HEK293 (cell line): ENCODE results near the gene C2CD3.

Source experiments
- CTCF ChIA-PET: fragments of 350-600 bp; formaldehyde crosslinking; extraction: SDS; loops from one replicate; lab custom pipeline; 2021; ENCODE audit warnings: antibody characterized with exemption; lab: Yijun Ruan, JAX
- POLR2A ChIA-PET: fragments of 300-600 bp; formaldehyde crosslinking; extraction: SDS; loops from one replicate; lab custom pipeline; 2020; ENCODE audit warnings: antibody characterized with exemption, inconsistent platforms; lab: Yijun Ruan, JAX
- H3K27ac ChIP-seq: fragments of 200-500 bp; sonication (Bioruptor generic); 2 replicates; pipeline ENCODE4 v1.5.1; 2014; ENCODE audit warnings: low read depth, low read length, control low read depth, inconsistent platforms; ENCODE audit errors: extremely low read depth
- H3K36me3 ChIP-seq, 2 experiments: fragments of 200-500 bp in 1 of 2; sonication (Bioruptor generic) in 1 of 2; 1 replicate in 1 of 2; 2 replicates in 1 of 2; pipeline ENCODE4 v1.5.1; 2014 to 2017; ENCODE audit warnings: inconsistent platforms in 2 of 2, low read length in 2 of 2; ENCODE audit not compliant: control insufficient read depth in 2 of 2, insufficient read depth in 1 of 2
- H3K4me1 ChIP-seq: fragments of 200-500 bp; sonication (Bioruptor generic); 2 replicates; pipeline ENCODE4 v1.5.1; 2014; ENCODE audit warnings: mild to moderate bottlenecking, low read length, inconsistent platforms; ENCODE audit not compliant: control insufficient read depth, insufficient read depth
- H3K4me3 ChIP-seq: 2 replicates; pipeline ENCODE4 v1.5.1; 2011; ENCODE audit warnings: low read depth, mild to moderate bottlenecking, control low read depth, low read length, moderate library complexity
- H3K9me3 ChIP-seq: fragments of 200-500 bp; sonication (Bioruptor generic); 2 replicates; pipeline ENCODE4 v1.5.1; 2014; ENCODE audit warnings: low read depth, low read length, inconsistent platforms; ENCODE audit not compliant: control insufficient read depth, insufficient read depth
- BCL11A ChIP-seq: fragments of 450-650 bp; formaldehyde crosslinking; IDR thresholded peaks from 2 replicates; pipeline ENCODE4 v1.5.1; 2016; ENCODE audit warnings: low read depth, missing biosample characterization, missing genetic modification characterization
- FEZF1 ChIP-seq: fragments of 450-650 bp; formaldehyde crosslinking; IDR thresholded peaks from 2 replicates; pipeline ENCODE4 v1.5.1; 2016; ENCODE audit warnings: missing biosample characterization, missing genetic modification characterization
- GLI4 ChIP-seq: fragments of 450-650 bp; formaldehyde crosslinking; IDR thresholded peaks from 2 replicates; pipeline ENCODE4 v1.5.1; 2016; ENCODE audit warnings: missing biosample characterization, missing genetic modification characterization
- HOXD13 ChIP-seq: sonication (generic); formaldehyde crosslinking; IDR thresholded peaks from 2 replicates; pipeline ENCODE4 v1.8.0; 2022; ENCODE audit warnings: missing genetic modification reagents, borderline replicate concordance
- KLF1 ChIP-seq: fragments of 450-650 bp; formaldehyde crosslinking; IDR thresholded peaks from 2 replicates; pipeline ENCODE4 v1.5.1; 2016; ENCODE audit warnings: missing biosample characterization, missing genetic modification characterization
- OVOL3 ChIP-seq: fragments of 450-650 bp; formaldehyde crosslinking; IDR thresholded peaks from 2 replicates; pipeline ENCODE4 v1.5.1; 2016; ENCODE audit warnings: missing biosample characterization, missing genetic modification characterization
- SCRT2 ChIP-seq: fragments of 450-650 bp; formaldehyde crosslinking; IDR thresholded peaks from 2 replicates; pipeline ENCODE4 v1.5.1; 2016; ENCODE audit warnings: missing biosample characterization, missing genetic modification characterization
- ZBTB1 ChIP-seq: fragments of 450-650 bp; formaldehyde crosslinking; IDR thresholded peaks from 2 replicates; pipeline ENCODE4 v1.5.1; 2016; ENCODE audit warnings: missing biosample characterization, missing genetic modification characterization
- ZBTB7A ChIP-seq: fragments of 450-650 bp; formaldehyde crosslinking; IDR thresholded peaks from 2 replicates; pipeline ENCODE4 v1.5.1; 2016; ENCODE audit warnings: low read depth, missing biosample characterization, missing genetic modification characterization
- ZNF121 ChIP-seq: fragments of 450-650 bp; formaldehyde crosslinking; IDR thresholded peaks from 2 replicates; pipeline ENCODE4 v1.5.1; 2016; ENCODE audit warnings: missing biosample characterization, missing genetic modification characterization
- ZNF133 ChIP-seq: fragments of 450-650 bp; formaldehyde crosslinking; IDR thresholded peaks from 2 replicates; pipeline ENCODE4 v1.5.1; 2016; ENCODE audit warnings: missing biosample characterization, missing genetic modification characterization
- ZNF155 ChIP-seq: fragments of 450-650 bp; formaldehyde crosslinking; IDR thresholded peaks from 2 replicates; pipeline ENCODE4 v1.5.1; 2016; ENCODE audit warnings: missing biosample characterization, missing genetic modification characterization
- ZNF404 ChIP-seq: fragments of 450-650 bp; formaldehyde crosslinking; IDR thresholded peaks from 2 replicates; pipeline ENCODE4 v1.5.1; 2017; ENCODE audit warnings: missing biosample characterization, missing genetic modification characterization
- ZNF433 ChIP-seq: fragments of 450-650 bp; formaldehyde crosslinking; IDR thresholded peaks from 2 replicates; pipeline ENCODE4 v1.5.1; 2016; ENCODE audit warnings: missing biosample characterization, missing genetic modification characterization, low read depth
- ZNF654 ChIP-seq: fragments of 450-650 bp; formaldehyde crosslinking; IDR thresholded peaks from 2 replicates; pipeline ENCODE4 v1.5.1; 2016; ENCODE audit warnings: low read depth, missing biosample characterization, missing genetic modification characterization
- ZNF660 ChIP-seq: fragments of 450-650 bp; IDR thresholded peaks from 2 replicates; pipeline ENCODE4 v1.5.1; 2018; ENCODE audit warnings: missing biosample characterization, mild to moderate bottlenecking, missing genetic modification characterization
- ZNF747 ChIP-seq: fragments of 450-650 bp; formaldehyde crosslinking; IDR thresholded peaks from 2 replicates; pipeline ENCODE4 v1.5.1; 2016; ENCODE audit warnings: missing biosample characterization, missing genetic modification characterization
- ZNF792 ChIP-seq: fragments of 450-650 bp; formaldehyde crosslinking; IDR thresholded peaks from 2 replicates; pipeline ENCODE4 v1.5.1; 2016; ENCODE audit warnings: missing biosample characterization, missing genetic modification characterization
- ZNF830 ChIP-seq: fragments of 450-650 bp; IDR thresholded peaks from 2 replicates; pipeline ENCODE4 v1.5.0; 2018; ENCODE audit warnings: missing biosample characterization, missing genetic modification characterization, low read depth, mild to moderate bottlenecking, moderate library complexity
- ZXDB ChIP-seq: fragments of 450-650 bp; formaldehyde crosslinking; IDR thresholded peaks from 2 replicates; pipeline ENCODE4 v1.5.1; 2016; ENCODE audit warnings: missing biosample characterization, missing genetic modification characterization
- TF ChIP-seq, protein P1 (sequence below): fragments of 450-650 bp; formaldehyde crosslinking; conservative IDR thresholded peaks from 2 replicates; pipeline ENCODE4 v1.5.1; 2016; ENCODE audit warnings: low read depth, missing biosample characterization, missing genetic modification characterization
- TF ChIP-seq, protein P2 (sequence below): fragments of 450-650 bp; formaldehyde crosslinking; IDR thresholded peaks from 2 replicates; pipeline ENCODE4 v1.5.1; 2017; ENCODE audit warnings: missing biosample characterization, missing genetic modification characterization
- TF ChIP-seq, protein P3 (sequence below): fragments of 450-650 bp; formaldehyde crosslinking; IDR thresholded peaks from 2 replicates; pipeline ENCODE4 v1.5.1; 2017; ENCODE audit warnings: missing biosample characterization, missing genetic modification characterization

C2CD3 gene

DNA sequence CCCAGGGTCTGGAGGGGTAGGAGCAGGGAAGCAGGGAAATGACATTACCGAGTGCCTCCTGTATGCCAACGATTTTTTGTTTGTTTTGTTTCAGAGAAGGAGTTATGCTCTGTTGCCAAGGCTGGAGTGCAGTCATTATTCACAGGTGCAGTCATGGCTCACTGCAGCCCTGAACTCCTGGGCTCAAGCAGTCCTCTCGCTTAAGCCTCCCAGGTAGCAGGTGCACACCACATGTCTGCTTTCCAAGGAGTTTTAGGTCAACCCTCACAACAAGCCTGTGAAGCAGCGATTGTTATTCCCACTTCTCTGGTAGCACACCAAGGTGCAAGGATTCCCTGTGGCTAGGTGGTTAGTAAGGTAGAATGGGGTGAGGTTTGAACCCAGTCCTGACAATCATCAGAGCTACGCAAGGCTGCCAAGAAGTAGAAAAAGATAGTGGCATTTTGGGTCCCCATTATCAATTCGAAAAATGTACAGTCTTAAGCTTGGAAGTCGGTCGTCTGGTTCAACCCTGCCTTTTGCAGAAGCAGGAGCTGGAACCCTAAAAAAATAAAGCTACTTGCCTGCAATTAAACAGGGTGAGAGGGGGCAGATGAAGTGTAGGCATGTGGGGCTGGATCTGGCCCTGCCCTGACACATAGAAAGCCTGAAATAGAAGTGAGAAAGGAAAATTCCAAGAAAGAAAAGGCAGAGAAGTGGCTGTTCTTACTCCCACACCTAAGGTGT, 171.1 kb downstream of the C2CD3 start:
- Histone ChIP-seq H3K4me3 (no peak overlapping the region), H3K36me3 (peaks cover 0 to 9% of the 10 kb centered on the region in 2 experiments; a peak in 1 of 3 replicates), H3K4me1 (no peaks in the 10 kb centered on the region), H3K9me3 (no peaks in the 10 kb centered on the region), H3K27ac (no peak overlapping the region)
- ChIA-PET POLR2A (no interaction called here), CTCF (interaction anchor here (0.6 kb wide), 1 partner anchor 11 kb away, joined by 3 read pairs; no protein-coding TSS in a partner anchor)
- TF ChIP-seq KLF1 (no peak), OVOL3 (tag by site-specific recombination) (no peak), ZNF660 (no peak), GLI4 (tag by site-specific recombination) (no peak), ZNF155 (no peak), HOXD13 (CRISPR knock-in tag) (no peak), ZNF121 (tag by site-specific recombination) (no peak)

DNA sequence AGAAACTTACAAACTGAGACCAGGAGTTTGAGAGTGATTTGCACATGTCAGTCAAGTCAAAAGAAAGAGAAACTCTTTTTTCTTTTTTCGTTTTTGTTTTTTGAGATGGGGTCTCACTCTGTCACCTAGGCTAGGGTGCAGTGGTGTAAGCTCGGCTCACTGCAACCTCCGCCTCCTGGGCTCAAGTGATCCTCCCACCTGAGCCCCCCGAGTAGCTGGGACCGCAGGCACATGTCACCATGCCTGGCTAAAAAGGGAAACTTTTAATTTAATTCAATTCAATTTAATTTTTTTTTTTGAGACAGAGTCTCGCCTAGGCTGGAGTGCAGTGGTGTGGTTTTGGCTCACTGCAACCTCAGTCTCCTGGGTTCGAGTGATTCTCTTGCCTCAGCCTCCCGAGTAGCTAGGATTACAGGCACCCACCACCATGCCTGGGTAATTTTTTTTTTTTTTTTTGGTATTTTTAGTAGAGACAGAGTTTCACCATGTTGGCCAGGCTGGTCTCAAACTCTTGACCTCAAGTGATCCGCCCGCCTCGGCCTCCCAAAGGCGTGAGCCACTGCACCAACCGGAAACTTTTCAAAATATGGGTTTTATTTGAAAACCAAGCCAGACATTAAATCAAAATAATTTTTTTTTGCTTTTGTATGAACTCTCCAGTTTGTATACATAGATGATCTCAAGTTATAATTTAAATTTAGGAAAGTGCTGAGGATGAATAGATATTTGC, 171.8 kb downstream of the C2CD3 start:
- H3K4me1 ChIP-seq, result no peaks in the 10 kb centered on the region
- H3K27ac ChIP-seq, result no peak overlapping the region
- CTCF ChIA-PET, result no interaction called here
- POLR2A ChIA-PET, result no interaction called here
- TF ChIP-seq BCL11A (tag by site-specific recombination) (no peak), ZNF404 (no peak), ZNF433 (tag by site-specific recombination) (no peak), HOXD13 (CRISPR knock-in tag) (no peak), ZNF830 (no peak)
- TF ChIP-seq, protein P1, sequence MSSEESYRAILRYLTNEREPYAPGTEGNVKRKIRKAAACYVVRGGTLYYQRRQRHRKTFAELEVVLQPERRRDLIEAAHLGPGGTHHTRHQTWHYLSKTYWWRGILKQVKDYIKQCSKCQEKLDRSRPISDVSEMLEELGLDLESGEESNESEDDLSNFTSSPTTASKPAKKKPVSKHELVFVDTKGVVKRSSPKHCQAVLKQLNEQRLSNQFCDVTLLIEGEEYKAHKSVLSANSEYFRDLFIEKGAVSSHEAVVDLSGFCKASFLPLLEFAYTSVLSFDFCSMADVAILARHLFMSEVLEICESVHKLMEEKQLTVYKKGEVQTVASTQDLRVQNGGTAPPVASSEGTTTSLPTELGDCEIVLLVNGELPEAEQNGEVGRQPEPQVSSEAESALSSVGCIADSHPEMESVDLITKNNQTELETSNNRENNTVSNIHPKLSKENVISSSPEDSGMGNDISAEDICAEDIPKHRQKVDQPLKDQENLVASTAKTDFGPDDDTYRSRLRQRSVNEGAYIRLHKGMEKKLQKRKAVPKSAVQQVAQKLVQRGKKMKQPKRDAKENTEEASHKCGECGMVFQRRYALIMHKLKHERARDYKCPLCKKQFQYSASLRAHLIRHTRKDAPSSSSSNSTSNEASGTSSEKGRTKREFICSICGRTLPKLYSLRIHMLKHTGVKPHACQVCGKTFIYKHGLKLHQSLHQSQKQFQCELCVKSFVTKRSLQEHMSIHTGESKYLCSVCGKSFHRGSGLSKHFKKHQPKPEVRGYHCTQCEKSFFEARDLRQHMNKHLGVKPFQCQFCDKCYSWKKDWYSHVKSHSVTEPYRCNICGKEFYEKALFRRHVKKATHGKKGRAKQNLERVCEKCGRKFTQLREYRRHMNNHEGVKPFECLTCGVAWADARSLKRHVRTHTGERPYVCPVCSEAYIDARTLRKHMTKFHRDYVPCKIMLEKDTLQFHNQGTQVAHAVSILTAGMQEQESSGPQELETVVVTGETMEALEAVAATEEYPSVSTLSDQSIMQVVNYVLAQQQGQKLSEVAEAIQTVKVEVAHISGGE (tag by site-specific recombination), result no peak
- H3K36me3 ChIP-seq, result peaks cover 0 to 9% of the 10 kb centered on the region in 2 experiments; a peak in 1 of 3 replicates
- no peak overlapping the region for H3K4me3 ChIP-seq
- H3K9me3 ChIP-seq, result no peaks in the 10 kb centered on the region

DNA sequence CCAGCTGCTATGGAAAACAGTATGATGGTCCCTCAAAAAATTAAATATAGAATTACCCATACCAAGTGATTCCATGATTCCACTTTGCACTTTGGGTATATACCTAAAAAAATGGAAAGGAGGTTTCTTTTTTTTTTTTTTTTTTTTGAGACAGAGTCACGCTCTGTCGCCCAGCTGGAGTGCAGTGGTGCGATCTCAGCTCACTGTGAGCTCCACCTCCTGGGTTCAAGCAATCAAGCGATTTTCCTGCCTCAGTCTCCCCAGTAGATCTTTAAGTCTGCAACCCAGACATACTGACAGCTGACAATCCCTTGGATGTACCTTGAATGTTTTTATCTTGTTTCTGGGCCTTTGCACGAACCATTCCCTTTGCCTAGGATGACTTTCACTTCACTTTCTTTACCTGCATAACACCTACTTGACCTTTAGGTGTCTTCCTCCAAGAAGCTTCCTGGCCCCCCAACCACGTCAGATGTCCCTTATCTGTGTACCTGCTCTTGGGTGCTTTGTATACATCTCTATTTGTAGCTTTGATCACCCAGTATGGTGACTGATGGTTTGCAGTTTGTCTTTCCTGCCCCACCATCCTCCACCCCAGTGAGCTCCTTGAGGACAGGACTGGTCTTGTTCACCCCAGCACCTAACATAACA, 173.6 kb downstream of the C2CD3 start:
- H3K9me3 ChIP-seq, result no peaks in the 10 kb centered on the region
- no peak overlapping the region for H3K4me3 ChIP-seq
- H3K36me3 ChIP-seq, result no peaks in the 10 kb centered on the region
- ChIA-PET CTCF (interaction anchor here (0.7 kb wide), 1 partner anchor 211 kb away, joined by 3 read pairs; no protein-coding TSS in a partner anchor), POLR2A (no interaction called here)
- no peaks in the 10 kb centered on the region for H3K4me1 ChIP-seq
- no peak overlapping the region for H3K27ac ChIP-seq
- TF ChIP-seq ZNF747, result no peak
- TF ChIP-seq ZXDB (tag by site-specific recombination), result no peak
- no peak for TF ChIP-seq FEZF1 (tag by site-specific recombination)
- no peak for TF ChIP-seq ZBTB7A
- no peak for TF ChIP-seq ZNF792 (tag by site-specific recombination)
- TF ChIP-seq SCRT2 (tag by site-specific recombination), result no peak
- no peak for TF ChIP-seq ZBTB1 (tag by site-specific recombination)
- no peak for TF ChIP-seq ZNF654 (tag by site-specific recombination)
- no peak for TF ChIP-seq ZNF133 (tag by site-specific recombination)
- TF ChIP-seq, protein P2, sequence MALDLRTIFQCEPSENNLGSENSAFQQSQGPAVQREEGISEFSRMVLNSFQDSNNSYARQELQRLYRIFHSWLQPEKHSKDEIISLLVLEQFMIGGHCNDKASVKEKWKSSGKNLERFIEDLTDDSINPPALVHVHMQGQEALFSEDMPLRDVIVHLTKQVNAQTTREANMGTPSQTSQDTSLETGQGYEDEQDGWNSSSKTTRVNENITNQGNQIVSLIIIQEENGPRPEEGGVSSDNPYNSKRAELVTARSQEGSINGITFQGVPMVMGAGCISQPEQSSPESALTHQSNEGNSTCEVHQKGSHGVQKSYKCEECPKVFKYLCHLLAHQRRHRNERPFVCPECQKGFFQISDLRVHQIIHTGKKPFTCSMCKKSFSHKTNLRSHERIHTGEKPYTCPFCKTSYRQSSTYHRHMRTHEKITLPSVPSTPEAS (tag by site-specific recombination), result no peak
- TF ChIP-seq, protein P3, sequence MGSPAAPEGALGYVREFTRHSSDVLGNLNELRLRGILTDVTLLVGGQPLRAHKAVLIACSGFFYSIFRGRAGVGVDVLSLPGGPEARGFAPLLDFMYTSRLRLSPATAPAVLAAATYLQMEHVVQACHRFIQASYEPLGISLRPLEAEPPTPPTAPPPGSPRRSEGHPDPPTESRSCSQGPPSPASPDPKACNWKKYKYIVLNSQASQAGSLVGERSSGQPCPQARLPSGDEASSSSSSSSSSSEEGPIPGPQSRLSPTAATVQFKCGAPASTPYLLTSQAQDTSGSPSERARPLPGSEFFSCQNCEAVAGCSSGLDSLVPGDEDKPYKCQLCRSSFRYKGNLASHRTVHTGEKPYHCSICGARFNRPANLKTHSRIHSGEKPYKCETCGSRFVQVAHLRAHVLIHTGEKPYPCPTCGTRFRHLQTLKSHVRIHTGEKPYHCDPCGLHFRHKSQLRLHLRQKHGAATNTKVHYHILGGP (tag by site-specific recombination), result no peak
